Measurements from ENCODE around the gene ETV2.
"Not testable (repeated sequence)": the region's sequence is repeated elsewhere in the genome, so short reads cannot be mapped to it uniquely, and the experiment has no call there.

- TF ChIP-seq CTCF (IDR thresholded peaks at IDR 0.05; ENCODE audit: low read depth, low read length, poor library complexity, severe bottlenecking); EZH2phosphoT487 (IDR thresholded peaks at IDR 0.05; ENCODE audit: borderline replicate concordance, low read length): not testable (repeated sequence)
Observed at GRCh38 chr19:35654828-35655227, 13.3 kb downstream of the ETV2 start.
